ENCODE data around the gene MRPL18. TPM values are rescaled to one million over a fixed set of nuclear protein-coding genes. Genes with fewer than 3 reads are reported as not detected.
"Not testable (repeated sequence)": the region's sequence is repeated elsewhere in the genome, so short reads cannot be mapped to it uniquely, and the experiment has no call there.

Gene MRPL18
- total and polyA plus RNA-seq, 9 of the 15 experiments (the other 6 are each of a cell fraction or from before 2014, with no cell fraction given): 149 to 456 (median 196) TPM

GRCh38 chr6:159823953-159824352 is 33.7 kb downstream of the MRPL18 start (continued):
- TF ChIP-seq THRB (CRISPR knock-in tag; conservative IDR thresholded peaks at IDR 0.05): no peak
- TF ChIP-seq KLF10 (CRISPR knock-in tag; IDR thresholded peaks at IDR 0.05): no peak
- no peak for TF ChIP-seq ZNF57 (CRISPR knock-in tag; IDR thresholded peaks at IDR 0.05)

DNA sequence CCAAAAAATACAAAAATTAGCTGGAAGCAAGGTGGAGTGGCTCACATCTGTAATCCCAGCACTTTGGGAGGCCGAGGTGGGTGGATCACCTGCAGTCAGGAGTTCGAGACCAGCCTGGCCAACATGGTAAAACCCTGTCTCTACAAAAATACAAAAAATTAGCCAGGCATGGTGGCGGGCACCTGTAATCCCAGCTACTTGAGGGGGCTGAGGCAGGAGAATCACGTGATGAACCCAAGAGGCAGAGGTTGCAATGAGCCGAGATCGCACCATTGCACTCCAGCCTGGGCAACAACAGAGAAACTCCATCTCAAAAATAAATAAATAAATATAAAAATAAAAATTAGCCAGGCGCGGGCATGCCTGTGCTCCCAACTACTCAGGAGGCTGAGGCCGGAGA is 34.4 kb downstream of the MRPL18 start:
- POLR2A ChIA-PET; H3K4me3 ChIP-seq; H3K4me1 ChIP-seq (replicated peaks in 1 of 2; ENCODE audit: control insufficient read depth in 2 of 2, insufficient read depth in 2 of 2, low read length in 2 of 2); H3K36me3 ChIP-seq (ENCODE audit: control insufficient read depth, insufficient read depth, low read length); H3K9ac ChIP-seq (ENCODE audit: insufficient read depth in 1 of 2, low read depth in 2 of 2, low read length in 2 of 2); DNase-seq (ENCODE audit: extremely low read depth in 1 of 4, low spot score in 3 of 4); H3K9me3 ChIP-seq (replicated peaks; ENCODE audit: control insufficient read depth, insufficient read depth, low read depth, low read length); H3K79me2 ChIP-seq (ENCODE audit: control insufficient read depth, insufficient read depth, low read length); in situ Hi-C loops (cut with MboI); H3K27ac ChIP-seq (ENCODE audit: extremely low read depth, low read depth, low read length); H3K4me2 ChIP-seq (ENCODE audit: insufficient read depth, low read length); ATAC-seq; H2AFZ ChIP-seq (ENCODE audit: low read depth, low read length); intact Hi-C loops (cut with micrococcal nuclease); H3K9me1 ChIP-seq (ENCODE audit: control insufficient read depth, insufficient read depth, low read length); H4K20me1 ChIP-seq (replicated peaks; ENCODE audit: control insufficient read depth, insufficient read depth, low read length); BruUV-seq (replicated peaks); FAIRE-seq: not testable (repeated sequence)
- TF ChIP-seq, protein P1, sequence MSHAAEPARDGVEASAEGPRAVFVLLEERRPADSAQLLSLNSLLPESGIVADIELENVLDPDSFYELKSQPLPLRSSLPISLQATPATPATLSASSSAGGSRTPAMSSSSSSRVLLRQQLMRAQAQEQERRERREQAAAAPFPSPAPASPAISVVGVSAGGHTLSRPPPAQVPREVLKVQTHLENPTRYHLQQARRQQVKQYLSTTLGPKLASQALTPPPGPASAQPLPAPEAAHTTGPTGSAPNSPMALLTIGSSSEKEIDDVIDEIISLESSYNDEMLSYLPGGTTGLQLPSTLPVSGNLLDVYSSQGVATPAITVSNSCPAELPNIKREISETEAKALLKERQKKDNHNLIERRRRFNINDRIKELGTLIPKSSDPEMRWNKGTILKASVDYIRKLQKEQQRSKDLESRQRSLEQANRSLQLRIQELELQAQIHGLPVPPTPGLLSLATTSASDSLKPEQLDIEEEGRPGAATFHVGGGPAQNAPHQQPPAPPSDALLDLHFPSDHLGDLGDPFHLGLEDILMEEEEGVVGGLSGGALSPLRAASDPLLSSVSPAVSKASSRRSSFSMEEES (CRISPR knock-in tag; IDR thresholded peaks at IDR 0.05): peak; percentile 63
- peaks cover 79% of the 10 kb centered on the region in 2 experiments for H3K27me3 ChIP-seq (ENCODE audit: control insufficient read depth in 2 of 2, insufficient read depth in 2 of 2, low read length in 2 of 2)
- CTCF ChIA-PET (ENCODE audit: low intra/inter-chr PET ratio): interaction anchor here (0.7 kb wide), 1 partner anchor 21 kb away, joined by 3 read pairs; no protein-coding TSS in a partner anchor
- WGBS (ENCODE audit: insufficient coverage, low coverage, missing lambda C conversion rate): 5% methylated on average over 9 of the region's 9 CpGs

All from K562 (cell line).